Right ventricle myocardium inferior (tissue), 1 donor: ENCODE data around the gene COL6A2. TPM values are rescaled to one million over a fixed set of nuclear protein-coding genes. Genes with fewer than 3 reads are reported as not detected.

Experiments
- ATAC-seq: fragments of 200-7000 bp; cut with Tn5 transposase; one replicate; pipeline ENCODE4 v1.9.1; 2020; ENCODE audit warnings: mild to moderate bottlenecking, moderate library complexity
- DNase-seq: peaks from one replicate; pipeline ENCODE4 v3.0.0; 2021; ENCODE audit errors: missing footprints
- intact Hi-C: fragments of 100-400 bp; cut with DNase I; formaldehyde crosslinking; loops from one replicate; pipeline ENCODE4 v1.11.0; 2022
- total RNA-seq: library from RNA; stranded (reverse); fragmentation: NEBNext Ultra II Directional; extraction: Animal tissue kit (Norgen Biotek cat#: 25700); gene quantifications from one replicate; pipeline ENCODE4 v1.2.1, GENCODE V29; 2021
- donor health status: DM: no; HTN: yes; CAD: no; lungs with severe emphysema.

The COL6A2 gene
- total RNA-seq, 1 donor from 2014 or later = 254 TPM

- ATAC-seq (no peak), DNase-seq (peak; percentile 51)
- intact Hi-C loops = no loop called here
Measured at GRCh38 chr21:46118316-46119143, 20.6 kb downstream of the COL6A2 start.

- ATAC-seq (no peak), DNase-seq (peak; percentile 42)
- intact Hi-C loops = no loop called here
Measured at GRCh38 chr21:46119144-46119636, 21.3 kb downstream of the COL6A2 start.

GRCh38 chr21:46119637-46120271 lies 21.8 kb downstream of the COL6A2 start:
- ATAC-seq = no peak
- intact Hi-C loops = no loop called here
- DNase-seq = peak; percentile 62

- DNase-seq (no peak), ATAC-seq (no peak)
- intact Hi-C loops = no loop called here
Measured at GRCh38 chr21:46120301-46121285, 22.7 kb downstream of the COL6A2 start.

- ATAC-seq (no peak), DNase-seq (no peak)
- intact Hi-C loops = no loop called here
Measured at GRCh38 chr21:46121286-46122221, 23.6 kb downstream of the COL6A2 start.

GRCh38 chr21:46122237-46122671 lies 24.3 kb downstream of the COL6A2 start:
- intact Hi-C loops = no loop called here
- DNase-seq (no peak), ATAC-seq (no peak)

- ATAC-seq (no peak), DNase-seq (peak; percentile 55)
- intact Hi-C loops = no loop called here
Measured at GRCh38 chr21:46122758-46123683, 25.1 kb downstream of the COL6A2 start.

GRCh38 chr21:46124083-46124925 lies 26.4 kb downstream of the COL6A2 start:
- DNase-seq (peak; percentile 64), ATAC-seq (no peak)
- intact Hi-C loops = no loop called here

GRCh38 chr21:46124926-46125845 lies 27.3 kb downstream of the COL6A2 start:
- intact Hi-C loops = no loop called here
- ATAC-seq = no peak
- DNase-seq = no peak

- intact Hi-C loops = no loop called here
- no peak for DNase-seq
- no peak for ATAC-seq
Measured at GRCh38 chr21:46125846-46126301, 28.0 kb downstream of the COL6A2 start.

- DNase-seq (peak; percentile 55), ATAC-seq (no peak)
- intact Hi-C loops = no loop called here
Measured at GRCh38 chr21:46126309-46127238, 28.7 kb downstream of the COL6A2 start.

GRCh38 chr21:46127239-46128105 lies 29.6 kb downstream of the COL6A2 start:
- DNase-seq = peak; percentile 50
- ATAC-seq = no peak
- intact Hi-C loops = no loop called here
